LNCaP clone FGC (cell line): ENCODE results near the gene HS1BP3.

ENCODE experiments used
- DNase-seq: peaks from one replicate; pipeline ENCODE4 v3.0.0-alpha.2; 2011; ENCODE audit warnings: low read depth
- H3K4me3 ChIP-seq: 2 replicates; pipeline ENCODE4 v1.5.1; 2011; ENCODE audit warnings: mild to moderate bottlenecking, low read depth, low read length, control low read depth
- TF ChIP-seq, protein P1 (sequence below): IDR thresholded peaks from 2 replicates; pipeline ENCODE4 v1.5.1; 2012; ENCODE audit warnings: mild to moderate bottlenecking; ENCODE audit not compliant: control insufficient read depth, insufficient read depth; ENCODE audit errors: extremely low read depth

Gene HS1BP3

DNA sequence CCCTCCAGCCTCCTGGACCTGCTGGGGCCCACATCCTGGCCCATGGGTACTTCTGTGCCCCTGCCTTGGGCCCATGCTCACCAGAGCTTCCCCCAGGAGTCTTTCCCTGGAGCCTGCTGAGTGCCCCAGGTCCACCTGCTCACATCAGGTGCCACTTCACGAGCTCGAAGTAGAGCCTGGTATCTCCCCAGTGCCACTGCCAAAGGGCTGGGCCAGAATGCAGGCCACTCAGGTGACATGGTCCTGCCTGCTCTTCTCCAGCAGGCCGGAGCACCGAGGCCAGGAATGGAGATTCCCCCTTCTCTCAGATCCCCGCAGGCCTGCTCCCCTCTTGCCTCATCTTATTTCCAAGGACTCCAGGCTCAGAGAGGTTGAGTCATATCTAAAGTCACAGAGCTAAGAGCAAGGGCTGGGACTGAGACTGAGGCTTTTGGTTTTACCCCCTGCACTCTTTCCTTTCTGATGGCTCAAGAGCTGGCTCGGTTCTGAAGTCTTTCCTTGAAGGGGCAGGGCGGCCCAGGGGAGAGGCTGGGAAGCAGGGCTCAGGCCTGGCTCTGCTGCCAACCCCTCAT, 79.2 kb downstream of the HS1BP3 start:
- no peak for DNase-seq
- no peak overlapping the region for H3K4me3 ChIP-seq
- TF ChIP-seq, protein P1, sequence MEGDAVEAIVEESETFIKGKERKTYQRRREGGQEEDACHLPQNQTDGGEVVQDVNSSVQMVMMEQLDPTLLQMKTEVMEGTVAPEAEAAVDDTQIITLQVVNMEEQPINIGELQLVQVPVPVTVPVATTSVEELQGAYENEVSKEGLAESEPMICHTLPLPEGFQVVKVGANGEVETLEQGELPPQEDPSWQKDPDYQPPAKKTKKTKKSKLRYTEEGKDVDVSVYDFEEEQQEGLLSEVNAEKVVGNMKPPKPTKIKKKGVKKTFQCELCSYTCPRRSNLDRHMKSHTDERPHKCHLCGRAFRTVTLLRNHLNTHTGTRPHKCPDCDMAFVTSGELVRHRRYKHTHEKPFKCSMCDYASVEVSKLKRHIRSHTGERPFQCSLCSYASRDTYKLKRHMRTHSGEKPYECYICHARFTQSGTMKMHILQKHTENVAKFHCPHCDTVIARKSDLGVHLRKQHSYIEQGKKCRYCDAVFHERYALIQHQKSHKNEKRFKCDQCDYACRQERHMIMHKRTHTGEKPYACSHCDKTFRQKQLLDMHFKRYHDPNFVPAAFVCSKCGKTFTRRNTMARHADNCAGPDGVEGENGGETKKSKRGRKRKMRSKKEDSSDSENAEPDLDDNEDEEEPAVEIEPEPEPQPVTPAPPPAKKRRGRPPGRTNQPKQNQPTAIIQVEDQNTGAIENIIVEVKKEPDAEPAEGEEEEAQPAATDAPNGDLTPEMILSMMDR = no peak

DNA sequence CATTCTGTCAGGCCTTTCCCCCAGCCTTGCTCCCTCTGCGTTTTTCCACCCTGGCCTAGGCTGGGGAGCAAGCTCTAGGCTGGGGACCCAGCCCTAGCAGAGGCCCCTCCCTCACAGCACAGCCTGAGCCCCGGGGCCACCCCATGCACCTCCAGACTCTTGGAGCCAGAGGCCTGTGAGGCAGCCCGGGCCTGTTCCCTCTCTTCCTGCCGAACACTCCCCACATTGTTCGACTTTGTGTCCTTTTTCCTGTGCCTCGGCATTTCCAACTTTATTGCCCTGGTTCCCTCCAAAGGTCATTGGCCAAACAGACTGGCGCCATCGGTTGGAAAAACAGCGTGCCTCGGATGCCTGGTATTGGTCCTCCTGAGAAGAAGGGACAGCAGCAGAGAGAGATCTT, 79.7 kb downstream of the HS1BP3 start:
- DNase-seq = no peak
- TF ChIP-seq, protein P1 = no peak
- no peak overlapping the region for H3K4me3 ChIP-seq

DNA sequence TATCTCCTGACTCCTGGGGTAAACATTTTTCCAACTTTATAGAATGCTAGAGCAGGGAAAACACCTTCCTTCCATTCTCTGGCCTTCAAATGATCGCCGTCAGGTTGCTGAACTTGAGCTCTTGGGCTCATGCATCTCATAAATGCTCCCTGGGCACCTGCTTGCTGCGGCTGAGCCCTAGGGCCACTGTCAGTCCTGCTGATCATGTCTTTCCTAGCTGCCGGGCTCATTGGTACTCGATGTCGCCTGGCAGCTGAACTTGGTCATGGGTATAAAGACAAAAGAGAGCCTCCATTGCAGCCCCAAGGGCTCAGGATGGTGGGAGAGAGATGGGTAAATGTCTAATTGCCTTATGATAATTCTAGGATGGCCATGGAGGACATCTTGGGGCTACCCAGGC, 80.6 kb downstream of the HS1BP3 start:
- TF ChIP-seq, protein P1 = no peak
- DNase-seq = no peak
- H3K4me3 ChIP-seq = no peak overlapping the region

DNA sequence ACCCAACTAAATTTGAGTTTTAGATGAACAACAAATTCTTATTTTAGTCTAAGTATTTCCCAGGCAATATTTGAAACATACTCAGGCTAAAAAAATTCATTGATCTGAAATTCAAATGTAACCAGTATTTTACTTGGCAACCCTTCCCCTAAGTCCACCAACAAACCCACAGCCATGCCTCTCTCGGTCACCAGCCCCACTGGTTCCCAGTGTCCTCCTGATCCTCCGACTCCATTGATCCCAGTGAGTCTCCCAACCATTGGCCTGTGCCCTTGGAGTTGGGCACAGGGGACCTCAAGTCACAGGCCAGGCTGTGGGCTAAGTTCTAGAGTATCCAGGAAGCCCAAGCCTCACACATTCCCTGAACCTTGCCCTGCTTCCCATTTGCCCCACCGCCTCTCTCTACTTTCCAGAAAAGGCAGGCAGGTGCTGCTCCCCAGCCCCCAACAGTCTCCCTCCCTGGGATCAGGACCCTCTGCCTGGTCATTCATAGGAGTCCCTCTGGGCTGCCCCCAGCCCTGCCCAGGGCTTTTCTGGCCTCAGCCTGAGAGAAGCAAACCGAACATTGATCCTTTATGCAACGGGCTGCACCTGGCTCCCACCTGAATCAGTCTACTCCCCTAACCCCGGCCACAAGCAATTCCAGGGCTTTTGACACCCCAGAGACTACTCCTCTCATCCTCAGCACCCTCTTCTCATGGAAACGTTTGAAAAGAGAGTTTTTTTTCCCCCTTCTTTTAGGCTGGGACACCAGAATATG, 81.3 kb downstream of the HS1BP3 start:
- no peak for DNase-seq
- TF ChIP-seq, protein P1 = no peak
- no peak overlapping the region for H3K4me3 ChIP-seq

DNA sequence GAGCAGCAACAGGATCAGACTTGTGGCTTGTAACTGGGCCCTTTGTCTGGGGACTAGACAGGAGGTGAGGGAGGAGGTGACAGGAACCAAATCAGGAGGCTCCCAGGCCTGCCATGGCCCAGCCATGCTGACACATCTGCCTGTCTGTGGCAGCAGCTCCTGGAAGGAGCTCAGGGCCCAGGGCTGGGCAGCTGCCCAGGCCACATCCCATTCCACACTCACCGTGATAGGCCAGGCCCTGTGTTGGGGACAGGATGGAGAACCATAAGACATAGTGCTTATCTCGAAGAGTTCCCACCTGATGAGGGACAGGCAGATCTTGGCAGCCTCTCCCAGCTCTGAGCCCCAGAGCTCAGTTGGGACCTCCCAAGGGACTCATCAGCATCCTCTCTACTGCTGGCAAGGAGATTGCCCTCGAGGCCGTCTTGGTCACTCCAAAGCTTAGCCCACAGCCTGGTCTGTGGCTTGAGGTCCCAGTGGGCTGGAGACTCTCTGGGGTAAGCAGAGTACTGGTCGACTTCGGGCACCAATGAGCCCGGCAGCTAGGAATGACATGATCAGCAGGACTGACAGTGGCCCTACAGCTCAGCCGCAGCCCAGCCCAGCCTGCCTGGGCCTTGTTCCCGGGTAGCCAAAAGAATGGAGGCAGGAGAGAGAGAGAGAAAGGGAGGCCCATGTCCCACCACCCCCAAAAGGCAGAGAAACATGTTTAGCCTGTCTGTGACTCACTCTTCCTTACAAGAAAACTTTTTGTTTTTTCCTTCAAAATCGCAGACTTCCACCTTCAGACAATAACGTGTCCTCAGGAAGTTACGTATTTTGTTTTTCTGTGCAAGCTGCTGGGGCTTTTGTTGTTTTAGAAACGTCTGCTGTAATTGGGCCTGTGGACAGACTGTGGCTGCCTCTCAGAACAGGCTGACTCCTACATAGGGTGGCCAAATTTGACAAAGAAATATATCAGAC, 82.1 kb downstream of the HS1BP3 start:
- no peak for DNase-seq
- TF ChIP-seq, protein P1 = no peak
- no peak overlapping the region for H3K4me3 ChIP-seq

DNA sequence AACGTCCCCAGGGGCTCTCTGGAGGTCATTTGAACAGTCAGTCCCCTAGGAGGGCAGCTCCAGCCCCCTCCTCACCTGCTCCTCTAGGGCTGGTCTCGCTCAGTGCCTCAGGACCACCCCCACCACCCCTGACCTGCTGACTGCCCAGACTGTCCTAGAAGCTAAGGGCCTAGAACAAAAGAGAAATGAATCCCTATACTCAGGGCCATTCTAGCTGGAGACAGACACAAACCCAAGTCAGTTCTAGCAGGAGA, 83.0 kb downstream of the HS1BP3 start:
- DNase-seq = no peak
- no peak overlapping the region for H3K4me3 ChIP-seq
- TF ChIP-seq, protein P1 = no peak
